HepG2 (cell line): ENCODE data around the gene GRK5. TPM values are rescaled to one million over a fixed set of nuclear protein-coding genes. Genes with fewer than 3 reads are reported as not detected.
A peak's percentile ranks its signal among the peaks of the same experiment; 100 is the strongest.

Experiments used
- ATF7-NPFF ChIP-seq: sonication (generic); formaldehyde crosslinking; IDR thresholded peaks from 2 replicates; pipeline ENCODE4 v1.8.1; 2023; ENCODE audit warnings: mild to moderate bottlenecking, low read depth, missing genetic modification reagents, moderate library complexity
- CCAR2 ChIP-seq: fragments of 200-400 bp; formaldehyde crosslinking; optimal IDR thresholded peaks from 2 replicates; pipeline ENCODE3; 2018; ENCODE audit warnings: low read depth, mild to moderate bottlenecking, low read length, moderate library complexity
- DR1 ChIP-seq: sonication (generic); formaldehyde crosslinking; IDR thresholded peaks from 2 replicates; pipeline ENCODE4 v1.8.0; 2021; ENCODE audit warnings: mild to moderate bottlenecking, missing genetic modification reagents, inconsistent platforms
- HIC2 ChIP-seq: sonication (generic); formaldehyde crosslinking; IDR thresholded peaks from 2 replicates; pipeline ENCODE4 v1.9.0; 2022; ENCODE audit warnings: low read depth, missing genetic modification reagents
- NFE2L1 ChIP-seq: sonication (generic); formaldehyde crosslinking; IDR thresholded peaks from 2 replicates; pipeline ENCODE4 v1.4.0; 2020; ENCODE audit warnings: missing genetic modification reagents, mild to moderate bottlenecking, borderline replicate concordance
- RARG ChIP-seq: sonication (generic); formaldehyde crosslinking; IDR thresholded peaks from 2 replicates; pipeline ENCODE4 v1.4.0; 2020; ENCODE audit warnings: low read depth, mild to moderate bottlenecking, missing genetic modification reagents
- STAG1 ChIP-seq: sonication (generic); formaldehyde crosslinking; IDR thresholded peaks from 2 replicates; pipeline ENCODE4 v1.4.0; 2020; ENCODE audit warnings: missing genetic modification reagents
- TFDP1 ChIP-seq: IDR thresholded peaks from 2 replicates; pipeline ENCODE4 v1.6.1; 2016; ENCODE audit warnings: missing compliant biosample characterization, missing genetic modification reagents, borderline replicate concordance
- ZBTB8A ChIP-seq: sonication (generic); formaldehyde crosslinking; IDR thresholded peaks from 2 replicates; pipeline ENCODE4 v1.4.0; 2020; ENCODE audit warnings: mild to moderate bottlenecking, low read depth, missing genetic modification reagents, borderline replicate concordance
- ZNF136 ChIP-seq: sonication (generic); formaldehyde crosslinking; IDR thresholded peaks from 2 replicates; pipeline ENCODE4 v1.8.1; 2022; ENCODE audit warnings: low read depth, mild to moderate bottlenecking, moderate library complexity, missing genetic modification reagents
- ZNF138 ChIP-seq: sonication (generic); formaldehyde crosslinking; IDR thresholded peaks from 2 replicates; pipeline ENCODE4 v1.5.0; 2020; ENCODE audit warnings: mild to moderate bottlenecking, low read depth, missing genetic modification reagents
- ZNF296 ChIP-seq: sonication (generic); formaldehyde crosslinking; conservative IDR thresholded peaks from 2 replicates; pipeline ENCODE4 v1.5.0; 2020; ENCODE audit warnings: mild to moderate bottlenecking, missing genetic modification reagents
- ZNF3 ChIP-seq: IDR thresholded peaks from 2 replicates; pipeline ENCODE4 v1.7.0; 2017; ENCODE audit warnings: inconsistent platforms
- ZNF430 ChIP-seq: sonication (generic); formaldehyde crosslinking; IDR thresholded peaks from 2 replicates; pipeline ENCODE4 v1.9.0; 2021; ENCODE audit warnings: mild to moderate bottlenecking, missing genetic modification reagents
- ZNF546 ChIP-seq: sonication (generic); formaldehyde crosslinking; conservative IDR thresholded peaks from 2 replicates; pipeline ENCODE4 v1.8.1; 2023; ENCODE audit warnings: mild to moderate bottlenecking, missing genetic modification reagents
- polyA plus RNA-seq, 8 experiments: library from polyadenylated mRNA; depleted of rRNA in 3 of 8; stranded (reverse) in 7 of 8; unstranded in 1 of 8; fragments of >200 nt; fragmentation: Illumina TruSeq in 4 of 8; extraction: Trizol in 4 of 8; gene quantifications; 2 replicates each; pipeline versions ENCODE4 v1.2.1 to v1.2.3, GENCODE V29; 2011 to 2016; ENCODE audit warnings: low read depth in 4 of 8, missing spikeins in 1 of 8, mixed read lengths in 1 of 8; ENCODE audit not compliant: insufficient read depth in 1 of 8
- total RNA-seq, 5 experiments: library from RNA; depleted of rRNA; stranded (reverse); fragments of >200 nt; fragmentation: Illumina TruSeq; extraction: Trizol; gene quantifications; 2 replicates each; pipeline ENCODE4 v1.2.3, GENCODE V29; 2016; ENCODE audit warnings: low read depth in 1 of 5
- TF ChIP-seq, protein P1 (sequence below), 2 experiments: sonication (generic) in 1 of 2; formaldehyde crosslinking in 1 of 2; IDR thresholded peaks; 2 replicates each; pipeline versions ENCODE4 v1.6.1 to v1.9.0; 2014 to 2022; ENCODE audit warnings: antibody characterized with exemption in 1 of 2, borderline replicate concordance in 1 of 2, inconsistent platforms in 1 of 2, low read depth in 1 of 2, missing genetic modification reagents in 1 of 2
- TF ChIP-seq, protein P2 (sequence below): sonication (generic); formaldehyde crosslinking; IDR thresholded peaks from 2 replicates; pipeline ENCODE4 v1.4.0; 2020; ENCODE audit warnings: mild to moderate bottlenecking, missing genetic modification reagents

GRK5 gene
- total and polyA plus RNA-seq, 2 of the 13 experiments (the other 11 are each of a cell fraction or from before 2014, with no cell fraction given): 10.4 to 12.6 TPM

DNA sequence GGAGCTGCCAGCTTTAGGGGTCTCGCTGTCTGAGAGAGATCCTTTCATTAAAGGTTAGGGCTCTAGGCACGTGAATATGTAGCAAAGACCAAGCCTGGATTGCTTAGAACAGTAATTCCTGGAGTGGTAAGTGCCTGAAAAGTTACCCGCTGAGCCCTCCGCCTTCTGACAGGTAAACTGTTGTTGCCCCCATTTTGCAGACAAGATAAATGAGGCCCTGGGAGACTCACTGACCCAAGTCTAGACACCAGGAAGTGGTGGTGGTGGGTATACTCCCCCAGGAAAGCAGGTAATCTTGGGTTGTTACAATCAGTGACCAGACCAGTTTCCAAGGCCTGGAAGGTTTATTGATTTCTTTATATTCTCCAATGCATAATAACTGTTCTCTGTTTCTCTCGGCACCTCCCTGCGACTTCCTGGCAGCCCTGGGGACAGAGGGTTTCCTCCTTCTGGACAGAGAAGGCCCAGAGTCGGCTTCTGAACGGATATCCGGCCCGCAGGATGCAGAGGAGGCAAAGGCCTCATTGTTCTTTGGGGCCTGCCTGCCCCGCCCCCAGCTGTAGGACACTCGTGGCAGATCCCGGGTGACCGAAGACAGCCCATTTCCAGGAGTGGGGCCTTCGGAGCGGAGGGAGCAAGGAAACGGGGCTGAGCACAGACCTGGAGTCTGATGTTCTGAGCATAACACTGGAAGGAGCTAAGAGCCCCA, 1.3 kb upstream of the GRK5 start (continued):
- no peak for TF ChIP-seq HIC2 (CRISPR knock-in tag)
- no peak for TF ChIP-seq ZNF296 (CRISPR knock-in tag)
- 0 out of 2 replicates have a peak, but pooled peaks have one; percentile 10 for TF ChIP-seq TFDP1 (CRISPR knock-in tag)
- TF ChIP-seq ZNF136 (CRISPR knock-in tag): no peak
- TF ChIP-seq STAG1 (CRISPR knock-in tag): no peak
- no peak for TF ChIP-seq ATF7-NPFF (CRISPR knock-in tag)
- TF ChIP-seq ZBTB8A (CRISPR knock-in tag): no peak
- no peak for TF ChIP-seq ZNF138
- TF ChIP-seq ZNF430: peak; percentile 75; the same call in 1 of the 2 replicates
- TF ChIP-seq RARG (CRISPR knock-in tag): no peak
- TF ChIP-seq, protein P1, sequence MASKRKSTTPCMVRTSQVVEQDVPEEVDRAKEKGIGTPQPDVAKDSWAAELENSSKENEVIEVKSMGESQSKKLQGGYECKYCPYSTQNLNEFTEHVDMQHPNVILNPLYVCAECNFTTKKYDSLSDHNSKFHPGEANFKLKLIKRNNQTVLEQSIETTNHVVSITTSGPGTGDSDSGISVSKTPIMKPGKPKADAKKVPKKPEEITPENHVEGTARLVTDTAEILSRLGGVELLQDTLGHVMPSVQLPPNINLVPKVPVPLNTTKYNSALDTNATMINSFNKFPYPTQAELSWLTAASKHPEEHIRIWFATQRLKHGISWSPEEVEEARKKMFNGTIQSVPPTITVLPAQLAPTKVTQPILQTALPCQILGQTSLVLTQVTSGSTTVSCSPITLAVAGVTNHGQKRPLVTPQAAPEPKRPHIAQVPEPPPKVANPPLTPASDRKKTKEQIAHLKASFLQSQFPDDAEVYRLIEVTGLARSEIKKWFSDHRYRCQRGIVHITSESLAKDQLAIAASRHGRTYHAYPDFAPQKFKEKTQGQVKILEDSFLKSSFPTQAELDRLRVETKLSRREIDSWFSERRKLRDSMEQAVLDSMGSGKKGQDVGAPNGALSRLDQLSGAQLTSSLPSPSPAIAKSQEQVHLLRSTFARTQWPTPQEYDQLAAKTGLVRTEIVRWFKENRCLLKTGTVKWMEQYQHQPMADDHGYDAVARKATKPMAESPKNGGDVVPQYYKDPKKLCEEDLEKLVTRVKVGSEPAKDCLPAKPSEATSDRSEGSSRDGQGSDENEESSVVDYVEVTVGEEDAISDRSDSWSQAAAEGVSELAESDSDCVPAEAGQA (IDR thresholded peaks at IDR 0.05; ENCODE audit: low read depth): no peak
- TF ChIP-seq, protein P1 (CRISPR knock-in tag; IDR thresholded peaks at IDR 0.05; ENCODE audit: borderline replicate concordance): no peak
- no peak for TF ChIP-seq CCAR2
- no peak for TF ChIP-seq ZNF546
- TF ChIP-seq NFE2L1 (CRISPR knock-in tag): no peak
- TF ChIP-seq ZNF3 (CRISPR knock-in tag): no peak
- TF ChIP-seq, protein P2, sequence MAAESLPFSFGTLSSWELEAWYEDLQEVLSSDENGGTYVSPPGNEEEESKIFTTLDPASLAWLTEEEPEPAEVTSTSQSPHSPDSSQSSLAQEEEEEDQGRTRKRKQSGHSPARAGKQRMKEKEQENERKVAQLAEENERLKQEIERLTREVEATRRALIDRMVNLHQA: no peak
- TF ChIP-seq DR1 (CRISPR knock-in tag): 0 out of 2 replicates have a peak, but pooled peaks have one; percentile 19
